Cerebellar cortex (tissue), 1 donor: ENCODE data around the gene KANSL1.
A peak's percentile ranks its signal among the peaks of the same experiment; 100 is the strongest.

ENCODE experiments used
- DNase-seq: peaks from one replicate; pipeline ENCODE4 v3.0.0-alpha.2; 2015; ENCODE audit warnings: low spot score

Gene KANSL1

DNA sequence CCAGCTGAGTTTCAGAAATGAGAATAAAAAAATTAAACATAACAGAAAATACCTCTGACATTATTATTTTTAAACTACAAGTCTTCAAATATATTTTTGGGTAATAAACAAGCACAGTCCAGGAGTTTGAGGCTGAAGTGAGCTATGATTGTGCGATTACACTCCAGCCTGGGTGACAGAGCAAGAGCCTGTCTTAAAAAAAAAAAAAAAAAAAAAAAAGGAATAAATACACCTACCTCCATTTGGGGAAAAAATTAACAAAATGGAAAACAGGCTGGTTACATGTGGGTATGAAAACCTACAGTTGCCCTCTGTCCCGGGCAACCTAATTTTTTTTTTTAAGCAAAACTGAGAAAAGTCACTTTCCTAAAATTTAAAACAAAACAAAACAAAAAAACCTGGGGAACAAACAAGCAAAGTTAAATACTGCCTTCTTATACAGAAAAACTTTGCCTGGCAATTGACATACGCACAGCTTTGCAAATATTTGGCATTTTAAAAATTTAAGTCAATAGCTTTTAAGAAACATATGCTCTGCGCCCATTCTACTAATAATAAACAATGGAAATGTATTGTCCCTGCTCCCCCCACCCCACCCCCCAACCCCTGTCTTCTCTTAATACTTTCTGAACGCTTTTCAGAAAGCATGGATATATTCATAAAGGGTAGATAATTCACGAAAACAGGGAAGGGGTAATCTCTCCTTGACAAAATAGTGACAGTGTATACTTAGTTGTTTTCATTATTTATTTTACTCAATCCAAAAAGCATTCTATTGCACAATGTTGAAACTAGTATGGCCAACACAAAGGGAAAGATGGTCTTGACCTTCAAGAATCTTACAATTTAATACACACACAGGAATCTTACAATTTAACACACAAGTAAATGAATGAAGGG is 112.9 kb downstream of the KANSL1 start:
- no peak for DNase-seq

DNA sequence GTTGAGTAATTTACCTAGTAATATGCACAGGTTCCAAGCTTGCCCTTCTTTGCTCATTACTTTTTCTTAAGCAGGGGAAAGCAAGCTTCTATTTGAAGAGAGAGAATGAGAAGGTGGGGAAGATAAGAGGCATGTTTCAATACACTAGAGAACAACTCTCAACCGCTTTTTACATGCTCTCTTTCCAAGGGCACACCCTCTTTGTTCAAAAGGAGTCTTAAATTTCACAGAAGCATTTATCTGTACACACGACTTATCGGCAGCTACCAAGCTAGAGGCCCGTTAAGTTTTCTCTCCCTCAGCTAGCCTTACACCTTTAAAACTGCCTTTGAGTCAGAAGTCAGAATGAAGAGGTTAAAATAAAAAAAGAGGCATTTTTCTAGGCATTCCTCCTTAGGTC is 114.6 kb downstream of the KANSL1 start:
- DNase-seq, result no peak

GRCh38 chr17:46074540-46074939 is 118.7 kb downstream of the KANSL1 start:
- DNase-seq, result no peak

GRCh38 chr17:46072998-46073397 is 120.2 kb downstream of the KANSL1 start:
- DNase-seq, result no peak

- DNase-seq, result no peak
Observed at GRCh38 chr17:46071796-46072195, 121.4 kb downstream of the KANSL1 start.

DNA sequence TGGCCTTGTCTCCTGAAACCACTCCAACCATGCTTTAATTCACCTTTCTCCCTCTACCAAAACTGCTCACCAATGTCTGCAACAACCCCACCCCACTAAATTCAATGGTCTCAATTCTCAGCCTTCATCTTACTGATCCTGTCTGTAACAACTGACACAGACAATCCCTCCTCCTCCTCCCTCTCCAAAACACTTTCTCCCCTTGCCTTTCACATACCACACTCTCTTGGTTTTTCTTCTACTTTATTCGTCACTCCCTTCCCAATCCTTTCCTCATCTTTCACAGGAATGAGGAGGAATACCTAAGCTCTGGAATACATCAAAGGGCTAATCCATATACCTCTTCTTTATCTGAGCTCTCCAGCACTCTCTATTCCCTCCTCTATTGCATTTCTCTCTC is 128.8 kb downstream of the KANSL1 start:
- DNase-seq, result no peak

- DNase-seq, result no peak
Observed at GRCh38 chr17:46063241-46063640, 130.0 kb downstream of the KANSL1 start.

GRCh38 chr17:46061435-46061834 is 131.8 kb downstream of the KANSL1 start:
- no peak for DNase-seq

DNA sequence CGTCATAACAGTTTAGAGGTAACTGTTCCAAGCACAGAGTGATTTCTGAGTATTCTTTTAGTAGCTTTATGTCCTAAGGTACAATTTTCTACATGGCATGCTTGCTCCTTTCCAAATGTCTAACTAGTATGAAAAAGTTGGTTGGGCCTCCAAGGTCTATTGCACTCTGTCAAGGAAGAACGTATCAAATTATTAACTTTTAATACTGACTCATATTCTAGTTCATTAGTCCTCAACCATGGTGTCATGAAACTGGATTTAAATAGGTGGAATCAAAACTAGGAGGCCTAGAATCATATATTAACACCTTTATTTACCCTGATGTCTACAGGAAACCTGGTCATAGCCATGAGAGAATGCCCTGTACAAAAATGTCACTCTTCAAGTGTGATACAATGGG is 132.8 kb downstream of the KANSL1 start:
- DNase-seq, result no peak

- DNase-seq, result no peak
Observed at GRCh38 chr17:46059486-46059885, 133.7 kb downstream of the KANSL1 start.

DNA sequence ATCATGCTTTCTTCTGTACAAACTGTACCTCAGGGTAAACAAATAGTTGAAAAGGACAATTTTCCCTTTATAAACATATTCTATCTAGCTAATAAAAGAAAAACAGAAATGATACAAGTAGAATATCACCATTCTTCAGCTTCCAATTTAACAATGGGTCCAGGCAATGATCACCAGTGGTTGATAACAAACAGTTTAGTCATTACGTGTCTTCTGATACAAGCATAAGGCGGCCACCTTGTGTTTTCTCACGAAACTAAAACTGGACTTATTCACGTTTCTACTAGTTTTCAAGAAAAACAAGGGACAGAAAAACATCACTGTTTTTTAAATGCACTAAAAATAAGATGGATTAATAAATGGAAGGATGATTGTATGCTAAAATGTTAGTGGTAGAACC is 135.9 kb downstream of the KANSL1 start:
- no peak for DNase-seq

GRCh38 chr17:46056800-46057304 is 136.4 kb downstream of the KANSL1 start:
- DNase-seq, result no peak

GRCh38 chr17:46053911-46054534 is 139.2 kb downstream of the KANSL1 start:
- DNase-seq, result no peak

DNA sequence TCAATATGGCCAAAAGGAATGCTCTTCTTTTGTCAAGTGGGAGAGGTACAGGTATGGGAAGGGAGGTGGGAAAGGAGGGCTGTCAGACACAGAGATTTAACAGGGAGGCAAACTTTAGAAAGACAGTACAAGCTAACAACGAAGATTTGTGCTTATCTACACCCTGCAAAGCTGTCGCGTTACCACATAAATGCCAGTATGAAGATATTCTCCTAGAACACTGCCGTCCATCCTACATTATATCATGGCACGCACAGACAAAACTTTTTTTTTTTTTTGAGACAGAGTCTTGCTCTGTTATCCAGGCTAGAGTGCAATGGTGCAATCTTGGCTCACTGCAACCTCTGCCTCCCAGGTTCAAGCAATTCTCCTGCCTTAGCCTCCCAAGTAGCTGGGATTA is 143.6 kb downstream of the KANSL1 start:
- DNase-seq, result no peak

GRCh38 chr17:46047856-46048255 is 145.4 kb downstream of the KANSL1 start:
- no peak for DNase-seq

DNA sequence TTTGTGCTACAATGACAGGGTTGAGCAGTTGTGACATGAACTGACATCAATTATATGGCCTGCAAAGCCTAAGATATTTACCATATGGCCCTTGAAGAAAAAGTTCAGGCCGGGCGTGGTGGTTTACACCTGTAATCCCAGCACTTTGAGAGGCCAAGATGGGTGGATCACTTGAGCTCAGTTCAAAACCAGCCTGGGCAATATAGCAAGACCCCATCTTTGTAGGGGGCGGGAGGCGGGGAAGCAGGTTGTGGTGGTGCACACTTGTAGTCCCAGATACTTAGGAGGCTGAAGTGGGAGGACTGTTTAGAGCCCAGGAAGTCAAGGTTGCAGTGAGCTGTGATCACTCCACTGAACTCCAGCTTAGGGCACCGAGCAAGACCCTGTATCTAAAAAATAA is 145.8 kb downstream of the KANSL1 start:
- DNase-seq, result no peak

DNA sequence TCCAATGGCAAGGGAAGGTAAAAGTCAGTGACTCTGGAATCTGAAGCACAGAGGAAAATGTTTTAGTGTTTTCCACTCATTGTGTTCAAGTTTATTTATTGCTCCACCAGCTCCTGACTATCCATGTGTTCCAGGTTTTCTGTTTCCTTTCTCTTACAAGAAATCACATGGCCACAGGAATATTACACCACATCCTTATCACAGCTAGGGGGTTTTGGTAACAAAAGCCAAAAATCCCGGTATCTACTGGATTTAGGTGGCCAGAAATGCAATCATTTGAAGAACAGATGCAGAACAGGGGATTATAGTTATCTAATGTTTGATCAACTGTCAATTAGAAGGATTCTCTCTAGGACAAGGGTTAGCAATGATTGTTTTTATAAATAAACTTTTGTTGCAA is 146.3 kb downstream of the KANSL1 start:
- DNase-seq, result no peak

GRCh38 chr17:46045639-46046038 is 147.6 kb downstream of the KANSL1 start:
- DNase-seq, result no peak

DNA sequence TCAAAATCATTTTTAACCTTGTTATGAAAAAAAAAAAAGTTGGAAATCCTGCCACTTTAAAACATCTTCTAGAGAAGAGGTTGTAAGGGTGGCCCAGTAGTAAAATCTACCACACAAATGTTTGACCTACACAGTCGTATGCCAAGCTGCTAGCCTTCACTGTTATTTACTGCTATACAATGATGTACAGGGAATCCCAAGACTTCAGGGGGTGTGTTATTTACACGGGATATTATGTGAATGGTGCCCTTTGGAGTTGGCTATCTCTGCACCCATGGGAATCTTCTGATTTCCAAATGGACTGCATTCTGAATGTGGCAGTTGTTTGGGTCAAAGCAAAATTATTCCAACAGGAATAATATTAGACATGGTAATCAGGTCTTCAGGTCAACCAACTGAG is 148.2 kb downstream of the KANSL1 start:
- no peak for DNase-seq

- peak; percentile 90 for DNase-seq
Observed at GRCh38 chr17:46044286-46044928, 148.8 kb downstream of the KANSL1 start.

- DNase-seq, result no peak
Observed at GRCh38 chr17:46043606-46044005, 149.6 kb downstream of the KANSL1 start.

- DNase-seq, result no peak
Observed at GRCh38 chr17:46042925-46043324, 150.3 kb downstream of the KANSL1 start.

- no peak for DNase-seq
Observed at GRCh38 chr17:46042246-46042645, 151.0 kb downstream of the KANSL1 start.
